ENCODE data around the gene TMCO4. TPM values are rescaled to one million over a fixed set of nuclear protein-coding genes. Genes with fewer than 3 reads are reported as not detected.

Gene TMCO4
- total and polyA plus RNA-seq, 2 of the 8 experiments (the other 6 are each of a cell fraction or from before 2014, with no cell fraction given): 3.0 to 3.1 TPM

- TF ChIP-seq CHD7 (IDR thresholded peaks at IDR 0.05; ENCODE audit: insufficient replicate concordance, low read length): no peak
- TF ChIP-seq RBBP5 (IDR thresholded peaks at IDR 0.05; ENCODE audit: borderline replicate concordance, low read depth, low read length): no peak
- TF ChIP-seq BCL11A (IDR thresholded peaks at IDR 0.05; ENCODE audit: low read depth in 2 of 2, low read length in 2 of 2): no peak
- no peak for TF ChIP-seq TEAD4 (IDR thresholded peaks at IDR 0.05; ENCODE audit: low read depth, low read length)
These were observed 142.8 kb downstream of the TMCO4 start (continued) for GRCh38 chr1:19656780-19657466.

Measured in H1 (cell line).